Left lung (tissue), 10 donors: ENCODE measurements around the gene CACNA1D. TPM values are rescaled to one million over a fixed set of nuclear protein-coding genes. Genes with fewer than 3 reads are reported as not detected.

Experiments
- ATAC-seq: fragments of 200-7000 bp; cut with Tn5 transposase; one replicate; pipeline ENCODE4 v1.9.1; 2020; ENCODE audit warnings: moderate library complexity
- DNase-seq, 4 donors: peaks; one replicate each; pipeline ENCODE4 v3.0.0-alpha.2; 2013 to 2020
- H3K27ac ChIP-seq, 2 donors: fragments of 200-600 bp; sonication (generic) in 1 of 2; one replicate each; pipeline versions ENCODE4 v1.5.0 to v1.8.0; 2020 to 2021
- H3K27me3 ChIP-seq, 2 donors: fragments of 200-600 bp; sonication (generic) in 1 of 2; one replicate each; pipeline versions ENCODE4 v1.5.0 to v1.8.0; 2020 to 2021
- H3K36me3 ChIP-seq, 2 donors: fragments of 200-600 bp; sonication (generic) in 1 of 2; one replicate each; pipeline versions ENCODE4 v1.5.0 to v1.8.0; 2020 to 2021
- H3K4me1 ChIP-seq, 2 donors: fragments of 200-600 bp; one replicate each; pipeline ENCODE4 v1.8.0; 2021
- H3K4me3 ChIP-seq, 2 donors: fragments of 200-600 bp; sonication (generic) in 1 of 2; one replicate each; pipeline versions ENCODE4 v1.5.0 to v1.8.0; 2020 to 2021; ENCODE audit warnings: mild to moderate bottlenecking in 1 of 2
- H3K9me3 ChIP-seq, 2 donors: fragments of 200-600 bp; sonication (generic) in 1 of 2; one replicate each; pipeline versions ENCODE4 v1.5.0 to v1.8.0; 2020 to 2021
- intact Hi-C, 2 donors: fragments of 100-400 bp; cut with DNase I; formaldehyde crosslinking; loops; one replicate each; pipeline versions ENCODE4 v1.11.2 to v1.14.2; 2022
- polyA plus RNA-seq, 6 donors: library from polyadenylated mRNA; unstranded; fragments of 120-200 nt; gene quantifications; one replicate each; pipeline ENCODE4 v1.2.1, GENCODE V29; 2013; ENCODE audit not compliant: insufficient read length in 6 of 6
- total RNA-seq, 2 donors: library from RNA; stranded (reverse); fragmentation: NEBNext Ultra II Directional; extraction: Animal tissue kit (Norgen Biotek cat#: 25700); gene quantifications; one replicate each; pipeline ENCODE4 v1.2.1, GENCODE V29; 2021
- TF ChIP-seq, protein P1 (sequence below), 2 donors: fragments of 200-600 bp; sonication (generic) in 1 of 2; IDR thresholded peaks; one replicate each; pipeline versions ENCODE4 v1.5.0 to v1.8.0; 2021; ENCODE audit warnings: antibody characterized with exemption in 2 of 2
- donor health status: DM: no; HTN: yes; CAD: no.
- donor health status: DM: no; HTN: no; CAD: no.

Gene CACNA1D
- total and polyA plus RNA-seq, 8 donors = 32.6 to 78.2 (median 56.2) TPM

DNA sequence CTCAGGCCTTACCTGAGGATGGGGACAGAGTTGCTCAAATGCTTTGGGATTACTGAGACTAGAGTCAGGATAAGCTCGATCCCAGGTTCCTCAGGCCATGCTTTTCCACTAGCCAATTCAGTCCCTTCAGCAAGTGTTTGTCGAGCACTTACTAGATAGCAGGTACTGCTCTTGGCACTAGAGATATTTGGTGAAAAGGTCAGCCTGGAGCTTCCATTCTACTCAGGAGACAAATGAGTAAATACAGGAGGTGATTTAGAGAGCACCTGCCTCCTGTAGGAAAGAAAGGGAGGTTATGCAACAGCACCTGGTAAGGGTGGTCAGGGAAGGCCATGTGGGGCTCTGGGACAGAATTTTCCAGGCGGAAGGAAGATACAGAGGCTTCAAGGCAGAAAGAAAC lies 99.9 kb downstream of the CACNA1D start:
- Histone ChIP-seq H3K27ac (no peak overlapping the region), H3K4me1 (peaks cover 0 to 4% of the 10 kb centered on the region in 2 donors), H3K36me3 (no peaks in the 10 kb centered on the region), H3K4me3 (no peak overlapping the region), H3K9me3 (no peaks in the 10 kb centered on the region), H3K27me3 (no peaks in the 10 kb centered on the region)
- intact Hi-C loops = no loop called here
- ATAC-seq (peak; percentile 87), DNase-seq (no peak)
- TF ChIP-seq, protein P1, sequence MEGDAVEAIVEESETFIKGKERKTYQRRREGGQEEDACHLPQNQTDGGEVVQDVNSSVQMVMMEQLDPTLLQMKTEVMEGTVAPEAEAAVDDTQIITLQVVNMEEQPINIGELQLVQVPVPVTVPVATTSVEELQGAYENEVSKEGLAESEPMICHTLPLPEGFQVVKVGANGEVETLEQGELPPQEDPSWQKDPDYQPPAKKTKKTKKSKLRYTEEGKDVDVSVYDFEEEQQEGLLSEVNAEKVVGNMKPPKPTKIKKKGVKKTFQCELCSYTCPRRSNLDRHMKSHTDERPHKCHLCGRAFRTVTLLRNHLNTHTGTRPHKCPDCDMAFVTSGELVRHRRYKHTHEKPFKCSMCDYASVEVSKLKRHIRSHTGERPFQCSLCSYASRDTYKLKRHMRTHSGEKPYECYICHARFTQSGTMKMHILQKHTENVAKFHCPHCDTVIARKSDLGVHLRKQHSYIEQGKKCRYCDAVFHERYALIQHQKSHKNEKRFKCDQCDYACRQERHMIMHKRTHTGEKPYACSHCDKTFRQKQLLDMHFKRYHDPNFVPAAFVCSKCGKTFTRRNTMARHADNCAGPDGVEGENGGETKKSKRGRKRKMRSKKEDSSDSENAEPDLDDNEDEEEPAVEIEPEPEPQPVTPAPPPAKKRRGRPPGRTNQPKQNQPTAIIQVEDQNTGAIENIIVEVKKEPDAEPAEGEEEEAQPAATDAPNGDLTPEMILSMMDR (IDR thresholded peaks at IDR 0.05) = no peak

DNA sequence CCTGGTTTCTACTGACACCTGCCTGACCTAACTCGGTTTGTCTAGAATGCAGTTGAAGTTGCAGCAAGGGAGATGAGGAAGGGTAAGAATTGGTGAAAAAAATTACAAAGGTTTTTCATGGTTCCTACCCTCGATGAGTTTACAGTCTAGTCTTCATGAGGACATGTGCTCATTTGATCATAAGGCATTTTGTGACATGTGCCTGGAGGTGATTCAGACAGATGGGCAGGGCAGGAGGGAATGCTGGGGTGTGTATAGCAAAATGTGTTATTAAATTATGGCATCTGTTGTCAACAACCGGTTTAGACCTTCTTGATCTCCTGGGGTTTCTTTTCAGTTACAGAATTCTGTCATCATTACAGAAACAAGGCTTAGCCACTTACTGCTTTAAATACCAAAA lies 101.2 kb downstream of the CACNA1D start:
- no peak for DNase-seq
- Histone ChIP-seq H3K4me1 (peaks cover 0 to 4% of the 10 kb centered on the region in 2 donors), H3K4me3 (no peak overlapping the region), H3K9me3 (no peaks in the 10 kb centered on the region), H3K27me3 (no peaks in the 10 kb centered on the region), H3K27ac (no peak overlapping the region), H3K36me3 (no peaks in the 10 kb centered on the region)
- ATAC-seq = no peak
- TF ChIP-seq, protein P1 (IDR thresholded peaks at IDR 0.05) = no peak
- intact Hi-C loops = no loop called here

DNA sequence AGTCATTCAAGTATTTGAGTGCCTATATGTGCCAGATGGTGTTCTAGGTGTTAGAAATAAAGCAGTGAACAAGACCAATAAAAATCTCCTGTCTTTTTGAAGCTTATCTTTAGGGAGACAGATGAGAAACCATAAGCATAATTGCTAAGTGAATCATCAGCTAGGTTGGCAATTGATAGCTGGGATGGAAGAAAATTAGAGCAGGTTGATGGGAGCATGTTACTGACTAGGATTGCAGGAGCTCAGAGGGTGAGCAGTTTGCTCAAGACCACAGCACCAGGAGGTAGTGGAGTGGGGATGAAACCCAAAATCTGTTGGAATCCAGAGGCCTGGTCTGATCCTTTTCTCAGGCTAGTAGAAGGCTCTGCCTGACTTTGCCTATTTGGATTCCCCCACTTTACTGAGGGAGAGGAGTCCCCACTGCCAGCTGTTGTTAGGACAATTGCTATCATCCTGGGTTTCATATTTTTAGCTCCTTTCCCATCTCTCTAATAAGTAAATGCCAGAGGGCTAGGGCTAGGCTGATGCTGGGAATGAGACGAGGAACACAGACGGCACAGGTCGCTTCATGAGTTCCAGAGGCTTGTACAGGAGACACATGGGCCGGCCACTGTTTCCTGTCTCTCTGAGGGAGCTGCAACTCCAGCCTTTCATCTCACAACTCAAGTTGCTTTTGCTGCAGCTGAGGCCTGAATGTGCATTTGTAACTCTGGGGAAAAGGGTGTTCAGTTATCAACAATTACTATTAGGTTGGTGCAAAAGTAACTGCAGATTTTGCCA lies 102.9 kb downstream of the CACNA1D start:
- ATAC-seq = no peak
- TF ChIP-seq, protein P1 (IDR thresholded peaks at IDR 0.05) = no peak
- Histone ChIP-seq H3K36me3 (no peaks in the 10 kb centered on the region), H3K4me3 (no peak overlapping the region), H3K9me3 (no peaks in the 10 kb centered on the region), H3K27ac (no peak overlapping the region), H3K27me3 (no peaks in the 10 kb centered on the region), H3K4me1 (peaks cover 0 to 4% of the 10 kb centered on the region in 2 donors)
- intact Hi-C loops = no loop called here
- DNase-seq = no peak

DNA sequence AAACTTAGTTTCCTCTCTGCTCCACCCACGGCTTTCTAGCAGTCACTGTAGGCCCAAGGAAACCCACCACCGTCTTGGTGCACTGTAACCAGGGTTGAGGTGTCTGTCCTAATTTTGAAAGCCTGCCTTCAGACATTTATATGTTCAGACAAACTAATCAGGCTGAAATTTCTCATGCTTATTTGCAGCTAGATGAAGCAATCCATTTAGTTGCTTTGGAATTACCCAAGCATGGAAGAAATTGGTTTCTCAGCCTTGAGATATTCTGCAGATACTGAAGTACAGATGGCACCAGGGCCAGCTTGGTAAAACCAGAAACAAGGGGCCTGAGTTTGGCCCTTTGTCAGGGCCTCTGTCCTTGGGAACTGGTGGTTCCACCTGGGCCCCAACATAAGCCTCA lies 105.4 kb downstream of the CACNA1D start:
- TF ChIP-seq, protein P1 (IDR thresholded peaks at IDR 0.05) = no peak
- Histone ChIP-seq H3K27me3 (no peaks in the 10 kb centered on the region), H3K36me3 (no peaks in the 10 kb centered on the region), H3K27ac (no peak overlapping the region), H3K9me3 (no peaks in the 10 kb centered on the region), H3K4me3 (no peak overlapping the region), H3K4me1 (no peaks in the 10 kb centered on the region)
- no peak for DNase-seq
- intact Hi-C loops = no loop called here
- ATAC-seq = no peak

DNA sequence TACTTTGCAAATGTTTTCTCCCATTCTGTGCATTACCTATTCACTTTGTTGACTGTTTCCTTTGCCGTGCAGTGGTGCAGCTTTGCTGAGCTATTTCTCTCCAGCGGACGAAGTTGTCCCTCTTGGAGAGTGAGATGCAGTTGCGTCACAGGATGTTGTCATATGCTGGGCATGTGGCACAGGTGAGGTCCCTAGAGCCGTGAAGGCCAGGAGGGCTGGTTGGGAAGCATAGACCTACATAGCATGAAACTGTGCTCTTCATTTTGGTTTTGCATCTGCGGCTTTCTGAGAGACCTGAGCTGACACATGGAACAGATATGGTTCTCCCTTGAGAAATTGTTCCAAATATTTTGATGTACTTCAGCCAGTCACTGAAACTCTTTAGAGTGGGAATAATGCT lies 108.5 kb downstream of the CACNA1D start:
- H3K4me3 ChIP-seq = no peak overlapping the region
- no peaks in the 10 kb centered on the region for H3K4me1 ChIP-seq
- H3K27ac ChIP-seq = no peak overlapping the region
- DNase-seq (no peak), ATAC-seq (no peak)
- no peaks in the 10 kb centered on the region for H3K36me3 ChIP-seq
- H3K9me3 ChIP-seq = no peaks in the 10 kb centered on the region
- no peaks in the 10 kb centered on the region for H3K27me3 ChIP-seq
- TF ChIP-seq, protein P1 (IDR thresholded peaks at IDR 0.05) = no peak
- intact Hi-C loops = no loop called here
